ENCODE data around the gene GALNT13. TPM values are rescaled to one million over a fixed set of nuclear protein-coding genes. Genes with fewer than 3 reads are reported as not detected.

The GALNT13 gene
- total RNA-seq, 6 experiments from 2014 or later = not detected

DNA sequence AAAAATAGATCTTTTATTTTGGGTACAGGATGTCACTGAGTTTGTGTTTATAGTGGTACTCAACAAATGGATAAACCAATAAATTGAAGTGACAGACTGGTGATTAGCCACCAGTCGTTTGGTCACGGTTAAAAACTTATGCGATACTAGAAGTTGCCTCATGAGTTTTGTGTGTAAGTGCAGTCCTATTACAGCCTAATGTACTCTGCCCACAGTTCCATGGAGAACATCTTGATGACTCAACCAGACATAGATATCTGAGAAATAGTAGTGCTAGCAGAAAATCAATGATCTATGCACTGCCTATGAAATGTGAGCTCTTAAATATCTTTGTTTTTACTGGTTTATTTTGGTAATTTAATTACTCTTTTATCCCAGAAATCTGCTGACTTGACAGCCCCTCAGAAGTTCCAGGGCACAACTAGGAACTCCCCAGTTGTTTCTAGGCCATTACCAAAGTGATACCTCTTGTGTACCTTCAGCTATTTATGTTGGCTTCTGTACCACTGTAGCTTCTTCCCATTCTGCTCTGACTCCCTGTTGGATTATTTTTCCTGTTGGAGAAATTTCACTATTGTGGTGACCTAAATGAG, 617.6 kb downstream of the GALNT13 start:
- no peaks in the 10 kb centered on the region for H3K36me3 Mint-ChIP-seq (ENCODE audit: low read depth)
- H3K27ac Mint-ChIP-seq = no peak overlapping the region
- DNase-seq = no peak
- no peaks in the 10 kb centered on the region for H3K4me1 Mint-ChIP-seq (ENCODE audit: low read depth)
- H3K4me3 Mint-ChIP-seq = no peak overlapping the region
- peaks cover 31% of the 10 kb centered on the region for H3K9me3 Mint-ChIP-seq
- H3K27me3 Mint-ChIP-seq (ENCODE audit: insufficient read depth) = no peaks in the 10 kb centered on the region
- TF ChIP-seq CTCF (IDR thresholded peaks at IDR 0.05) = no peak

GRCh38 chr2:154490530-154490929, 618.8 kb downstream of the GALNT13 start:
- no peaks in the 10 kb centered on the region for H3K36me3 Mint-ChIP-seq (ENCODE audit: low read depth)
- no peaks in the 10 kb centered on the region for H3K4me1 Mint-ChIP-seq (ENCODE audit: low read depth)
- no peak for TF ChIP-seq CTCF (IDR thresholded peaks at IDR 0.05)
- H3K27me3 Mint-ChIP-seq (ENCODE audit: insufficient read depth) = no peaks in the 10 kb centered on the region
- H3K27ac Mint-ChIP-seq = no peak overlapping the region
- no peak for DNase-seq
- H3K9me3 Mint-ChIP-seq = peaks cover 31% of the 10 kb centered on the region
- no peak overlapping the region for H3K4me3 Mint-ChIP-seq

- Mint-ChIP-seq H3K36me3 (ENCODE audit: low read depth) (no peaks in the 10 kb centered on the region), H3K27ac (no peak overlapping the region), H3K27me3 (ENCODE audit: insufficient read depth) (no peaks in the 10 kb centered on the region), H3K4me1 (ENCODE audit: low read depth) (no peaks in the 10 kb centered on the region), H3K9me3 (peaks cover 48% of the 10 kb centered on the region), H3K4me3 (no peak overlapping the region)
- no peak for DNase-seq
- no peak for TF ChIP-seq CTCF (IDR thresholded peaks at IDR 0.05)
Measured at GRCh38 chr2:154495455-154495868, 623.7 kb downstream of the GALNT13 start.

- no peaks in the 10 kb centered on the region for H3K27me3 Mint-ChIP-seq (ENCODE audit: insufficient read depth)
- TF ChIP-seq CTCF (IDR thresholded peaks at IDR 0.05) = no peak
- no peak for DNase-seq
- H3K36me3 Mint-ChIP-seq (ENCODE audit: low read depth) = no peaks in the 10 kb centered on the region
- H3K4me3 Mint-ChIP-seq = no peak overlapping the region
- no peak overlapping the region for H3K27ac Mint-ChIP-seq
- no peaks in the 10 kb centered on the region for H3K4me1 Mint-ChIP-seq (ENCODE audit: low read depth)
- H3K9me3 Mint-ChIP-seq = peaks cover 63% of the 10 kb centered on the region
Measured at GRCh38 chr2:154497019-154497418, 625.3 kb downstream of the GALNT13 start.
